OCI-LY1 (cell line): ENCODE results near the gene ARHGAP1.

Experiments
- H2AFZ ChIP-seq: fragments of 200-600 bp; sonication (generic), shearing (Covaris generic); 2 replicates; pipeline ENCODE4 v1.6.0; 2014; ENCODE audit warnings: antibody characterized with exemption, mild to moderate bottlenecking, low read length
- H3F3A ChIP-seq: fragments of 200-600 bp; sonication (generic), shearing (Covaris generic); 2 replicates; pipeline ENCODE4 v1.6.0; 2014; ENCODE audit warnings: mild to moderate bottlenecking, antibody characterized with exemption, low read length, moderate library complexity; ENCODE audit not compliant: insufficient read depth
- H3K27ac ChIP-seq: fragments of 200-600 bp; sonication (generic); 2 replicates; pipeline ENCODE4 v1.5.1; 2014; ENCODE audit warnings: low read length, mixed run types, mild to moderate bottlenecking, low read depth; ENCODE audit not compliant: poor library complexity, severe bottlenecking
- H3K27me3 ChIP-seq: fragments of 200-600 bp; sonication (generic); 2 replicates; pipeline ENCODE4 v1.6.0; 2014; ENCODE audit warnings: antibody characterized with exemption, mild to moderate bottlenecking, low read length, moderate library complexity; ENCODE audit not compliant: insufficient read depth
- H3K36me3 ChIP-seq: fragments of 200-600 bp; sonication (generic); 2 replicates; pipeline ENCODE4 v1.6.1; 2014; ENCODE audit warnings: mild to moderate bottlenecking, antibody characterized with exemption, low read length, moderate library complexity, mixed read lengths; ENCODE audit not compliant: insufficient read depth
- H3K4me1 ChIP-seq: fragments of 200-600 bp; sonication (generic); 2 replicates; pipeline ENCODE4 v1.5.1; 2014; ENCODE audit warnings: mild to moderate bottlenecking, low read length, moderate library complexity; ENCODE audit not compliant: insufficient read depth, severe bottlenecking
- H3K4me2 ChIP-seq: fragments of 200-600 bp; sonication (generic), shearing (Covaris generic); 2 replicates; pipeline ENCODE4 v1.6.1; 2014; ENCODE audit warnings: low read length
- H3K4me3 ChIP-seq: fragments of 200-600 bp; sonication (generic); 2 replicates; pipeline ENCODE4 v1.5.1; 2014; ENCODE audit warnings: low read length, low read depth, mild to moderate bottlenecking, mixed read lengths; ENCODE audit not compliant: poor library complexity, severe bottlenecking
- H3K79me2 ChIP-seq: fragments of 200-600 bp; shearing (Covaris generic); 2 replicates; pipeline ENCODE4 v1.6.1; 2016; ENCODE audit warnings: mixed run types, low read length, mixed read lengths; ENCODE audit not compliant: insufficient read depth
- H3K9ac ChIP-seq: fragments of 200-600 bp; sonication (generic), shearing (Covaris generic); 2 replicates; pipeline ENCODE4 v1.6.1; 2014; ENCODE audit warnings: mild to moderate bottlenecking, low read length, mixed read lengths
- H3K9me2 ChIP-seq: fragments of 200-600 bp; sonication (generic), shearing (Covaris generic); 2 replicates; pipeline ENCODE4 v1.6.1; 2014; ENCODE audit warnings: low read depth, mild to moderate bottlenecking, low read length, mixed read lengths
- H3K9me3 ChIP-seq: fragments of 200-600 bp; shearing (Covaris generic); 2 replicates; pipeline ENCODE4 v1.6.1; 2014; ENCODE audit warnings: low read length, mixed read lengths
- H4K20me1 ChIP-seq: fragments of 200-600 bp; sonication (generic), shearing (Covaris generic); 2 replicates; pipeline ENCODE4 v1.6.0; 2016; ENCODE audit warnings: mild to moderate bottlenecking, low read length; ENCODE audit not compliant: insufficient read depth
- CTCF ChIP-seq: fragments of 200-600 bp; sonication (generic), shearing (Covaris generic); IDR thresholded peaks from 2 replicates; pipeline ENCODE4 v1.5.1; 2017; ENCODE audit warnings: mild to moderate bottlenecking, antibody characterized with exemption, low read length, moderate library complexity, mixed read lengths
- EZH2 ChIP-seq: fragments of 200-600 bp; sonication (generic), shearing (Covaris generic); IDR thresholded peaks from 2 replicates; pipeline ENCODE4 v1.8.0; 2017; ENCODE audit warnings: borderline replicate concordance, mixed run types, mild to moderate bottlenecking, antibody characterized with exemption, low read length, moderate library complexity, mixed read lengths

Gene ARHGAP1

GRCh38 chr11:46705070-46705688, 4.8 kb upstream of the ARHGAP1 start:
- H3K9ac ChIP-seq: no peak overlapping the region
- H3K79me2 ChIP-seq: peaks cover 10% of the 10 kb centered on the region
- no peaks in the 10 kb centered on the region for H4K20me1 ChIP-seq
- H3K4me2 ChIP-seq: no peak overlapping the region
- no peak for TF ChIP-seq CTCF
- TF ChIP-seq EZH2: no peak
- no peaks in the 10 kb centered on the region for H3K27me3 ChIP-seq
- H3K36me3 ChIP-seq: peaks cover 42% of the 10 kb centered on the region
- H3K27ac ChIP-seq: no peak overlapping the region
- H3K9me2 ChIP-seq: no peaks in the 10 kb centered on the region
- H3F3A ChIP-seq: no peaks in the 10 kb centered on the region
- H3K4me1 ChIP-seq: peaks cover 13% of the 10 kb centered on the region
- H2AFZ ChIP-seq: no peak overlapping the region
- H3K4me3 ChIP-seq: no peak overlapping the region
- H3K9me3 ChIP-seq: no peaks in the 10 kb centered on the region

GRCh38 chr11:46701078-46701654, 747 bp upstream of the ARHGAP1 start:
- Histone ChIP-seq H3K4me2 (peak overlapping the region; percentile 66), H3K27ac (no peak overlapping the region), H2AFZ (no peak overlapping the region), H3K27me3 (no peaks in the 10 kb centered on the region), H3K4me1 (peaks cover 24% of the 10 kb centered on the region), H3K9ac (peak overlapping the region; percentile 92), H3K36me3 (peaks cover 40% of the 10 kb centered on the region), H4K20me1 (no peaks in the 10 kb centered on the region), H3K4me3 (peak overlapping the region; percentile 90), H3K9me3 (no peaks in the 10 kb centered on the region), H3K9me2 (no peaks in the 10 kb centered on the region), H3F3A (no peaks in the 10 kb centered on the region), H3K79me2 (peaks cover 10% of the 10 kb centered on the region)
- no peak for TF ChIP-seq EZH2
- no peak for TF ChIP-seq CTCF

- Histone ChIP-seq H3K9me2 (no peaks in the 10 kb centered on the region), H3K27ac (no peak overlapping the region)
Observed at GRCh38 chr11:46698597-46698996, 1.8 kb downstream of the ARHGAP1 start.

More at GRCh38 chr11:46698597-46698996, 1.8 kb downstream of the ARHGAP1 start:
- peaks cover 10% of the 10 kb centered on the region for H3K79me2 ChIP-seq
- no peak overlapping the region; the same call in 1 of the 2 replicates for H3K4me2 ChIP-seq
- no peak overlapping the region for H3K4me3 ChIP-seq
- peaks cover 24% of the 10 kb centered on the region for H3K4me1 ChIP-seq
- no peaks in the 10 kb centered on the region for H3K27me3 ChIP-seq
- no peaks in the 10 kb centered on the region for H3K9me3 ChIP-seq
- no peak overlapping the region for H2AFZ ChIP-seq
- TF ChIP-seq CTCF: no peak
- no peak for TF ChIP-seq EZH2
- no peaks in the 10 kb centered on the region for H4K20me1 ChIP-seq
- peaks cover 42% of the 10 kb centered on the region for H3K36me3 ChIP-seq
- no peaks in the 10 kb centered on the region for H3F3A ChIP-seq
- H3K9ac ChIP-seq: peak overlapping the region; percentile 10; the same call in 1 of the 2 replicates
